Fibroblast of skin of right biceps (primary cell): Measurements from ENCODE around the gene PTPN21.
"Not testable (repeated sequence)": the region's sequence is repeated elsewhere in the genome, so short reads cannot be mapped to it uniquely, and the experiment has no call there.

Source experiments
- DNase-seq: peaks from one replicate; pipeline ENCODE4 v3.0.0-alpha.2; 2013

The PTPN21 gene

GRCh38 chr14:88551094-88551870 lies 3.5 kb downstream of the PTPN21 start:
- peak; percentile 88 for DNase-seq

- no peak for DNase-seq
Measured at GRCh38 chr14:88550078-88550477, 4.7 kb downstream of the PTPN21 start.

- no peak for DNase-seq
Measured at GRCh38 chr14:88547386-88547780, 7.4 kb downstream of the PTPN21 start.

- no peak for DNase-seq
Measured at GRCh38 chr14:88546621-88547385, 8.0 kb downstream of the PTPN21 start.

- DNase-seq, result no peak
Measured at GRCh38 chr14:88545256-88545655, 9.6 kb downstream of the PTPN21 start.

- no peak for DNase-seq
Measured at GRCh38 chr14:88542857-88543795, 11.7 kb downstream of the PTPN21 start.

GRCh38 chr14:88541324-88541723 lies 13.5 kb downstream of the PTPN21 start:
- DNase-seq, result peak; percentile 15

- DNase-seq, result no peak
Measured at GRCh38 chr14:88535813-88536212, 19.0 kb downstream of the PTPN21 start.

GRCh38 chr14:88535149-88535548 lies 19.7 kb downstream of the PTPN21 start:
- DNase-seq, result no peak

- DNase-seq, result no peak
Measured at GRCh38 chr14:88533064-88533602, 21.7 kb downstream of the PTPN21 start.

GRCh38 chr14:88529889-88530288 lies 24.9 kb downstream of the PTPN21 start:
- DNase-seq, result not testable (repeated sequence)

GRCh38 chr14:88522393-88522792 lies 32.4 kb downstream of the PTPN21 start:
- DNase-seq, result no peak

- no peak for DNase-seq
Measured at GRCh38 chr14:88521818-88522217, 33.0 kb downstream of the PTPN21 start.

- no peak for DNase-seq
Measured at GRCh38 chr14:88519907-88520306, 34.9 kb downstream of the PTPN21 start.

GRCh38 chr14:88518592-88519512 lies 36.0 kb downstream of the PTPN21 start:
- peak; percentile 70 for DNase-seq

GRCh38 chr14:88516861-88517357 lies 37.9 kb downstream of the PTPN21 start:
- no peak for DNase-seq

GRCh38 chr14:88515499-88516221 lies 39.1 kb downstream of the PTPN21 start:
- DNase-seq, result no peak

GRCh38 chr14:88507208-88507607 lies 47.6 kb downstream of the PTPN21 start:
- DNase-seq, result no peak

- DNase-seq, result no peak
Measured at GRCh38 chr14:88505621-88506020, 49.2 kb downstream of the PTPN21 start.

GRCh38 chr14:88504602-88505001 lies 50.2 kb downstream of the PTPN21 start:
- no peak for DNase-seq
